ENCODE results near the gene PLEKHD1.
"Not testable (repeated sequence)": the region's sequence is repeated elsewhere in the genome, so short reads cannot be mapped to it uniquely, and the experiment has no call there.

PLEKHD1 gene

DNA sequence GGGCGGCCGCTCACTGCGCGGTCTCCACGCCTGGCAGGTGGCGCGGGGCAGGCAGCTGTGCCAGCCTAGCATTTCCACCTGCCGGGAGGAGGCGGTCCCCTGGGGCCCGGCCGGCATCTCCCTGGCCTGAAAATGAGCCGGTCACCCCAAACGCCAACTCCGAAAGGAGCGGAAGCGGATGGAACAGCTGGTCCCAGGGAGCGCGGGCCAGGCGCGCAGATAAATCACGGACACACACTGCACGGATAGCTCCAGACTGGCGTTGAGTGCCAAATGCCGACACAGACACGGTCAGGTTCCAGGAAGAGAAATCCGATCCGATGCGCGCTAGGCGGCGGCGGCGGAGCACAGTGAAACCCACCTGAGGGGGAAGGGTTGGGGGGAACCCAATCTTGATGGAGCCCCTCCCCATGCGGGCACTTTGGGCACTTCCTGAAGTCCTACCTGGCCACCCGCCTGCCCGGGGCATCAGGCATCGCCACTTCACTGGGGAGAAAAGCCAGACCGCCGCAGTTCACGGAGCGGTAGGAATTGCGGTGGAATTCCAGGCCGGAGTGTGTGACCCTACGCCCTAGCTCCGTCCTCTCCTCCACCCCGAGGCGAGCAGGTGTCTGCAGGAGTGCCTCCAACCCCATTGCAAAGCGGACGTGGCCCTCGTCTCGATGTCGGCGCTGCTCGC is 624 bp upstream of the PLEKHD1 start:
- DNase-seq: no peak

DNA sequence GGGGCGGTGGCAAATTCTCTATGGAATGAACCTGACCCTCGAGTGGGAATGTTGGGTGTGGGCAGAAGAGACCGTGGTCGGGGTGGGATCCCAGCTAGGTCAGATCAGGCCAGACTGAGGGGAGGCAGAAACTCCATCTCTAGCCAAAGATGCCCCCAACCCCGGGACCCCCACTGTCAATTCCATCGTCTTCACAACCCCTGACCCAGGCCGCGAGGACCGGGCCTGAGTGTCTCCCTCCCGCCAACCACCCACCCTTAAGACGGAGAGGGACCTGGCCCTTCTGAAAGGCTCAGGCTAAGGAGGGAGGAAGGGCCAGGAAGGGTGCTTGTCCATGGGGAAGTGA is 760 bp downstream of the PLEKHD1 start:
- DNase-seq: no peak

DNA sequence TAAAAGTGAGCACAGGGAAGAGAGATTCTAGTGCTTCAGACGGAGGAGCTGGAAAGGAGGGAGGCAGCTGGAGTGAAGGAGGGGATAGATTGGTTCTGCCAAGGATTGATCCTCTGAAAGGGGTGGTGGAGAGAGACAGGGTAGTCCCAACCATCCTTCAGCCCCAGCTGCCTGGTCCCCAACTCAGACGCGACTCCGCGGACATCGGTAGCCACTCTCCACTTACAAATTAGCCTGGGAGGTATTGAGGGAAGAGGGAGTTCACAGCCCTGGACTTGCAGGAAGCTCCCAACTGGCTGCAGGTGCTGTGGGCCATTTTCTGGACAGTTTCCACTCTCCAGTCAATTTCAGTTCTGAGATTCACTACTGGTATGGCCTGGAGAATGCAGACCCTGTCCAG is 1.2 kb downstream of the PLEKHD1 start:
- DNase-seq: no peak

DNA sequence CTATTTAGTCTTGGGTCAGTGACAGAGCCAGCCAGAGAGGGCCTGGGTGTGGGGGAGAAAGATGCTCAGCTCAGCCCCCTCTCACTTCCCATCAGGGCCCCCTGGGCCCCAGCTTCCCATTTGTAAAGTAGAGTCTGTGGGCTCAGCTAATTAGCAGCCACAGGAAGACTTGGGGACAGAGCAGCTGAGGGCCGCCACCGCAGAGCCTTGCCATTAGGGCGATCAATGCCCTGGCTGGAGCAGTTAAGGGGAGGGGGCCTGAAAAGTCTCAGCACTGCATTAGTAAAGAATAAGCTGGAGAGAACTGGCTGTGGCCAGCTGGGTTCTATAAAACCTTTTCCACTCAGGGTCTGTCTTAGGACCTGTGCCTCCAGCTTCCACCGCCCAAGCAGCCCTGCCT is 2.7 kb downstream of the PLEKHD1 start:
- no peak for DNase-seq

DNA sequence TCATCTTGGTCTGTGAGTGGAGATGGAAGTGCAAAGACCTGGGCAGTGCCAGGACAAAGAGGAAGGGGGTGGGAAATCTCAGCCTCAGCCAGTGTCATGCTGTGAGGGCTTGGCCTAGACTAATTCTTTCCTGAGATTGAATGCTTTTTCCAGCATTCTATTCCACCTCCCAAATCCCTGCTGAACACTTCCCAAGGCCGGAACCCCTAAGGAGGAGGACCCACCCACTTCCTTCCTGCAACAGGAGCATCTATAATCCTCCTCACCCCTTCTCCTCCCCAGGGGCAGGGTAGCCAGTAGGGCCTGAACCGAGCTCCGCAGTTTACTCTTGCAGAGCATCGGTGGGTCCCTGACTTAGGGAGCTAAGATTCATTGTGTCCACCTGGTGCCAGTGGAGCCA is 3.2 kb downstream of the PLEKHD1 start:
- no peak for DNase-seq

DNA sequence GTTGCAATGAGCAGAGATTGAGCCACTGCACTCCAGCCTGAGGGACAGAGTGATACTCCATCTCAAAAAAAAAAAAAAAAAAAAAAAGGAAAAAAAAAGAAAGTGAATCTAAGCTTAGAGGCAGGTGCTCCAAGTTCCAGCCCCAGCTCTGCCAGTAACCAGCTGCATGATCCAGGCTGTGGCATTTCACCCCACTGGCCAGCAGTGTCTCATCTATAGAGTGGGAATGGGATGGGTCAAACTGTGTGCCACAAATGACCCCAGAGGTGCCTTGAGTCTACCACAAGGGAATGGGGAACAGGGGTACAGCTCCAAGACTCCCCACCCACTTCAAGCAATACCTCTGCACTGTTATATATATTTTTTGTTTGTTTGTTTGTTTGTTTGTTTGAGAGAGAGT is 5.0 kb downstream of the PLEKHD1 start:
- no peak for DNase-seq

DNA sequence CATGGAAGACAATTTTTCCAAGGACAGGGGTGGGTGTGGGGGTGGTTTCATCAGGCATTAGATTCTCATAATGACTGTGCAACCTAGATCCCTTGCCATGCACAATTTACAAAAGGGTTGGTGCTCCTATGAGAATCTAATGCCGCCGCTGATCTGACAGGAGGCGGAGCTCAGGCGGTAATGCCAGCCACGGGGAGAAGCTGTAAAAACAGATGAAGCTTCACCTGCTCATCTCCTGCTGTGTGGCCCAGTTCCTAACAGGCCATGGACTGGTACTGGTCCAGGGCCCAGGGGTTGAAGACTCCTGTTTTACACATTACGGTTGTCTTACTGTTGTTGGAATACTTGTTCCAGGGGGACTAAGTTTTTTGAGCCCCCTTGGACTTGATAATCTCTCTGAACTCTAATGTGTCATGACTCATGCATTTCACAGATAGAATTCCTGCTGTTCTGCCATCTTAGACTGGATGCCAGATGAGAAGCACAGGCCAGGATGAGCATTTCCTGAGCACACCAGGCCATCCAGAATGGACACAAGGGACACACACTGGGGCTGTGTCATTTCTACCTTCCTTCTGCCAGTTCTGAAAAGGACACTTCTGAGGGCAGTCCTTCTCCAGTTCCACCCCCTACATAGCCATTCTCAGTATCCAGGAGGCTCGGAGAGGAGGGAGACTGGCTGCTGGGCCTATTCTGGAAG is 5.8 kb downstream of the PLEKHD1 start:
- no peak for DNase-seq

DNA sequence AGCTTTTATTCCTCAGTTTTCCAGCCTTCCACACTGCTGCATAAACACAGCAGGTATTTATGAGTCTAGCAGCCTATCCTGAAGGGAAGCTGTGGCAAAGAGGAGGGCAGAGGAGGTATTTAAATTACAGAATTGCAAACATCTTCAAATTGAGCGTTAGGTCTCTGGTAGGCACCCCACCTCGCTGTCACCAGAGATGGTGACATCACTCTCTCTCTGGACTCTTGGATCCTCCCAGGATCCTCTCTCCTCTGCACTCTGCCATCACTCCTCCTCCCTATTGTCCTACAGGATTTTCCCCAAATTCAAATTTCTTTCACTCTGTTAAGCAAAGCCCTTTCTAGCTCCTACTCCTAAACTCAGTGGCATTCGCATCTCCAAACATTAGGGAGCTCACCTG is 6.7 kb downstream of the PLEKHD1 start:
- DNase-seq: no peak

DNA sequence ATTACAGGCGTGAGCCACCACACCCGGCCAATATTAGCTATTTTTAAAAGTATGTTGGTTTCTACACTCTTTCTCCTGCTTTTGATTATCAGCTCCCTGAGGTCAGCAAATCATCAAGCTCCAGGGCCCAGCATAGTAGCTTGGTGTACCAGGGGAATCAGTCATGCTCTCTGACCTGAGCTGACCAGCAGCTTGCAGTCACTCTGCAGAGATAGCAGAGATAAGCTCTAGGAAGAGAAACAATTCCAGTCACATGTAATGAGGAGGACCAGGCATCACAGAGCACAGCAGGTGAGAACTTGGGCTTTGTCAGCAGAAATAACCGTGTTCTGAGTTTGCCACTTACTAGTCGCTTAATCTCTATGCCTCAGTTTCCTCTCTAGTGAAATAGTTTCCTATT is 8.5 kb downstream of the PLEKHD1 start:
- no peak for DNase-seq

DNA sequence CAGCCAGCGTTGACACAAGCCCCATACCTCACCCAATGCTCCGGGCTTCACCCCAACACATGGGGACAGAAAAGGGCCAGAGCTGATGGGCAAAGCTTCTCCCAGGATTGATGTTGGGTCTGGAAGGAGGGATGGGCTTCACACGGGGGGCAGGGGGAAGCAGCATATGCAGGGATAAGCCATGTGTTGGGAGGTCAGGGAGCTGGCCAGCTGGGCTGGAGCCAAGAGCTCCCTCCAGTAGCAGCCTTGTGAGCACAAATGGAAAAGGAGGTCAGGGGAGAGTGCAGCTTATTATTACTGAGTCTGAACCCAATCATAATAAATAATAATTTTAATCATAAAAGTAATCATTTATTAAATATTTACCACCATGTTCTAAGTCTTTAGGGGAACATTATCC is 9.3 kb downstream of the PLEKHD1 start:
- no peak for DNase-seq

DNA sequence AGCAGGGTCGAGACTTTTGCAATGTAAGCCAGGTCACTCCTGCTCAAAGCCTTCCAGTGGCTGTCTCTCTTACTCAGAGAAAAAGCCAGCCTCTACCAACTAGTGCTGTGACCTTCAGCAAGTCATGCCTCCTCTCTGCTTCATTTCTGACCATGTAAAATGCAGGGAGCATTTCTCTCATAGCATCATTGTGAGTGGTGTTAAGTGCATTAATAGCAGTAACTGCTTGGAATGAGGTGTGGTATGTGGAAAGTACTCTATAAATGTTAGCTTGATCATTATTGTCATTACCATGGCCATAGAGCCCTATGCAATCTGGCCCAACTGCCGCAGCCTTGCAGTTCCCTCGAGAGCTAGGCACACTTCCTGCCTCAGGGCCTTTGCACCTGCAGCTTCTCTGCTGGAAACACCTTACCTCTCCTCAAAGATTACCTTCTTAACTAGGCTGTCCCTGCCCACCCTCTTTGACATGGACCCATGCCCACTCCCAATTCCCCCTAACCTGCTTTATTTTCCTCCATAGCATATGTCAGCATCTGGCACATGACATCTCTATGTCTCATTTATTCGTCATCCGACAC is 10.9 kb downstream of the PLEKHD1 start:
- no peak for DNase-seq

DNA sequence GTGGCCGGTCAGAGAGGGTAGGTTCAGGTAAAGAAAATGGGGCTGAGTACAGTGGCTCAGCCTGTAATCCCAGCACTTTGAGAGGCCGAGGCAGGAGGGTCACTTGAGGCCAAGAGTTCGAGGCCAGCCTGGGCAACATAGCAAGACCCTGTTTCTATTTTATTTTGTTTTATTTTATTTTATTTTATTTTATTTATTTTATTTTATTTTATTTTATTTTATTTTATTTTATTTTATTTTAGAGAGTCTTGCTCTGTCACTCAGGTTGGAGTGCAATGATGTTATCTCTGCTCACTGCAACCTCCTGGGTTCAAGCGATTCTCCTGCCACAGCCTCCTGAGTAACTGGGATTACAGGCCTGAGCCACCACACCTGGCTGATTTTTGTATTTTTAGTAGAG is 13.3 kb downstream of the PLEKHD1 start:
- not testable (repeated sequence) for DNase-seq

DNA sequence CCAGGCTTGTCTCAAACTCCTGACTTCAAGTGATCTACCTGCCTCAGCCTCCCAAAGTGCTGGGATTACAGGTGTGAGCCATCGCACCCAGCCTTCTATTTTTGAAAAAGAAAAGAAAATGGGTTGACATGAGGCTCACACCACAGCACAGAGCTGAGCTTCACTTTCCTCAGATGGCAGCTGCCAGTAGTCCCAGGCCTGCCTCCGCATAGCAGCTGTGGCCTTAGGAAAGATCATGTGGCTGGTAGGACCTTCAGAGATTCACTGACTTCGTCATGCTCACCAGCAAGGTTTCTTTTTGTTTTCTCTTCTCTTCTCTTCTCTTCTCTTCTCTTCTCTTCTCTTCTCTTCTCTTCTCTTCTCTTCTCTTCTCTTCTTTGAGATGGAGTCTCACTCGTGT is 13.8 kb downstream of the PLEKHD1 start:
- not testable (repeated sequence) for DNase-seq

DNA sequence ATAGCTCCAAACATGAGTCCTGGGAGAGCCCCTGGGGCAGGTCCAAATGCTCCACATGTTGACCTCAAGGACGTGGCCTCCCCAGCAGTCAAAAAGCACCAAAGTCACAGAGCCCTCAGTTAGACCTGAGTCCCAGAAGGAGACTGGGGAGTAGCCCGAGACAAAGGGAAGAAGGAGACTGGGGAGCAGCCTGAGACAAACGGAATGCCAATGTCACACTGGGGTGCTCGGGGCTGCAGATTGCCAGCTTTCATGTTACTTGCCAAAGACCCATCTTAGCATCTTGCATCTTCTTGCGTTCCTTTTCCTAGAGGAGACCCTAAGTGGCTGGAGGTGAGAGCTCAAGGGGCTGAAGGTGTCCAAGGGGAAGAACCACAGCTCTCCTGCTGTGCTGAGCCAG is 14.9 kb downstream of the PLEKHD1 start:
- no peak for DNase-seq

DNA sequence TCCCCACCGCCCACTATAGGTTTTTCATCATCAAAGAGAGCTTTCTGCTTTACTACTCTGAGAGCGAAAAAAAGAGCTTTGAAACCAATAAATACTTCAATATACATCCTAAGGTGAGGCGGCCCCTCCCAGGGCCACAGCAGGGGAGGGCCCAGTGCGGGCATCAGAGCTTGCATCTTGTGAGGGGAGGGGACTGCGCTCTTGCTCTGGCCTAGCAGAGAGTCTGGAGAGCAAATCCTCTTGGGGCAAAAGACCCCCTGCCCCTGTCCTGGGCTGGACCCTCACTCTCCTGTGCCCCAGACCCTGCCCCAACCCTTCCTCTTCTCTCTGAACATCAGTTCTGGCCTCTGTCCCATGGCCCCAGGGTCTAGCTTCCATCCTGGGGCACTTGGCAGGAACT is 15.6 kb downstream of the PLEKHD1 start:
- DNase-seq: no peak

DNA sequence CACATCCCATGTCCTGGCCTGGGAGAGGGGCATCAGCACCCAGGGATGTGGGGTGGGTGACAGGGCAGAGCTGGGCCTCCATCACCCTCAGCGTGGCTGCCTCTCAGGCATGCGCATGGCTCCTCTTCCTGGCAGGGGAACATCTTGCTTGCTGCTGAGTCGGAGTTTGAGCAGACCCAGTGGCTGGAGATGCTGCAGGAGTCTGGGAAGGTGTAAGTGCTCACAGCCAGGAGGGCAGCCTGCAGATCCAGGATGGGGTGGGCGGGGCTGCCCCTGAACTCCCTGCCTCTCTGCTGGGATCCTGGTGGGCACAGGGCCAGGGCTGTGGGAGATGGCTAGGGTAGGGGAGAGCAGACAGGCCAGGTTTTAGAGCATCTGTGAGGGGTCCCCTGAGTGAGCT is 16.2 kb downstream of the PLEKHD1 start:
- DNase-seq: no peak

DNA sequence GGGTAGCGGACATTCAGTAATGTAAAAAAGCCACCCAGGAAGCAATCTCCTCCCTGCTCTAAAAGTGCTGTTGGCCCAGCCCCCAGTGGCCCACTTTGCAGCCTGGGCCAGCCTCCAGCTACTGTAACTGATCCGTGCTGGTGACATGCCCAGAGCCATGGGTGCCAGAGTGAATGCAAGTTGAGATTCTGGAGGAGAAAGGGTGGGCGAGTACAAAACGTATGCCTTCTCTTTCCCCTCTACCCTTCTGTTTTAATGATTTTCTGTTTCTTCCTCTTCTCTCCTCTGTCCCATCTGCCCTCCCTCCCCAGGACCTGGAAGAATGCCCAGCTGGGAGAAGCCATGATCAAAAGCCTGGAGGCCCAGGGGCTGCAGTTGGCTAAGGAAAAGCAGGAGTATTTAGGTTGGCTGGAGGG is 16.9 kb downstream of the PLEKHD1 start:
- DNase-seq: no peak

DNA sequence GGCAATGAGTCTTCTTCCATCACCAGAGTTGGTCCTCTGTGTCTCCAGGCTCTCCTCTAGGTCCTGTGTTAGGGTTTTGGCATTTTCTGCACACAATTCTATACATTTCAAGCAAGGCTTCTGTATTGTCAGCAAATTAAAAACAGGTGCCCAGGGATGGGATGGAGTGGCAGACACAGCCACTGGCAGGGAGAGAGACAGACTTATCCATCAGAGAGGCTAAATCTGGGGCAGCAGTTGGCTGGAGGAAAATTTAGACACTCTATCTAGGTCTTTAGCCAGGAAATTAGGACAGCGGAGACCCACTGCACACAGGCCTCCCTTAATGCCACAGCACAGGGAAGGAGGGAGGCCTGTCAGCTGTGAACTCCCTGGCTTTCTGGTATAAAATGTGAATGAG is 20.2 kb downstream of the PLEKHD1 start:
- no peak for DNase-seq

DNA sequence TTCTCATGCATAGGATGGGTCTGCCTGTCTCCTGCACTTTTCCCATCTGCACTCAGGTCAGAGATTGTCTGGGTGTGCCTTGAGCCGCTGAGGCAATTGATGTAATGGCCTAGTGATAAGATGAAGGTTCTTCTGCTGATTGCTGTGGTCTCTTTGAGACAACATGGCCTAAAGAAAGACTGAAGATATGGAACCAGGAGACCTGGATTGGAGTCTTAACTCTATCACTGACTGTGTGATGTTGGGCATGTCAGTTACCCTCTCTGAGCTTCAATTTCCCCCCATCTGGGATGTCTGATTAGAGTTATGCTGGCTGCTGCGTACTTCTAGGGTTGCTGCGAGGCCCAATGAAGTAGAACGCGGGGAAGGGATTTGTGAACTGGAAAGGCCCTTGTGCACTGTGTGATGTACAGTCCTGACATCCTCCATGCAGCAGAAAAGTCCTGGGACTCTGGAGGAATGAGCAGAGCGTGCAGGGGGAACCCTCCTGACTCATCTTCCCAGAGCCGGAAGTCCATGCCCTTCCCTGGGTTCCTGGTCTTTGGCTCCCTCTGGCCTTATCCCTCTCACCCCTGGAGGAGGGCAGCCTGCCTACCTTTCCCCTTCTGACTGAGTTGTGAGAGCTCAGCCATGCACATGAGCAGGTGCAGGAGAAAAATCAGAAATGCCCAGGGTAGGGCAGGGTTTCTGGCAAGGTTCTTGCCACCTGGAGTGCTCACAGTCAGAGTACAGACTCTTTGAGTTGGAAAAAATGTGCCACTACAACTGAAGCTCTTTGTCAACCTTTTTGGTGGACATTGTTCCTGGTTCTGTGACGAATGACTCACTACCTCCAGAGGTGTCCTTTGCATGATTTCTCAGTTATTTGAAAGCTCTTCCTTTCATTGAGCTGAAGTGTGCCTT is 21.1 kb downstream of the PLEKHD1 start:
- DNase-seq: peak; percentile 13

DNA sequence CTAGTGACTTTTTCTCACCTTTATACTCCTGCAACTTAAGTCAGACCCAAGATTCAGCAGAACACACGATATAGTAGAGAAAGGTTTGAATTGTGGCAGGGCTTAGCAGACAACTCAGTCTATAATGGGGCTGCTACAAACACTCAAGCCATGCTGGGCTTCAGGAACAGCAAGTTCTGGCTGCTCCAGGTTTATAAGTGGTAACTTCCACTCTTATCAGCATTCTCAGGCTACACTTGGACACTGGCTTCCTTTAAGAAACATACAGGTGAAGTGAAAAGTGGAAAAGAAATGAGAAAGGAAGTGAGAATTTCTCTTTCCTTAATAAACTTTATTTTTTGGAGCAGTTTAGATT is 21.7 kb downstream of the PLEKHD1 start:
- DNase-seq: no peak

DNA sequence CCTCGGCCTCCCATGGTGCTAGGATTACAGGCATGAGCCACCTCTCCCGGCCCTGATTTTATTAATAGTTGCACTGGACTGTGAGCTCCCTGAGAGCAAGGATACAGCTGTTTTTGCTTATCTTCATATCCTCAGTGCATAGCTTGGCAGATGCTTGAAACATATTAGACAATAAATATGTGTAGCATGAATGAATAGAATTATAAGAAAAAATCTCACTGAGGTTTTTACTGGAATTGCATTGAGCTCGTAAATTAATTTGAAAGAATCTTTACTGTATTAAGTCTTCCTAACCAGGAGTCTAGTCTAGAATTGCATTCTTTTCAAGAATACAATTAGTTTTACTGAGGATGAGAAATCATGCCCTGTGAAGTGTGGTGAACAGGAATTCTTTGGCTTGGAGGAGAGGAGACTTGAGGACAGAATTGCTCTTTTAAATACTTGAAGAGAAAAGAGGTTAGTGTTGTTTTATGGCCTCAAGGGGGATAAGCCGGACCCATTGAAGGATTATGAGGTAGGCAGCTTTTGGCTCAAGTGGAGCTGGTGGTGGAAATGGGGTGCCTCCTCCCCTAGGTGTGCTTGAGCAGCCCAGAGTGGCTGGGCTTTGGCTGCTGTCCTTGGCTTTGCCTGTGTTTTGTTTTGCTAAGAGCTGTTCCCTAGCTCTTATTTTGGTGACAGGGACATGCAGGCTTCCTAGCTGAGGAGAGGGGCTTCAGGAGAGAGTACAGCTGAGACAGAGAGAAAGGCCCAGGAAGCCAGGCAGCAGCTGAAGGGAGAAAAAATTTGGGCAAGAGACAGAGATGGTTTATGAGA is 34.0 kb downstream of the PLEKHD1 start:
- DNase-seq: no peak

DNA sequence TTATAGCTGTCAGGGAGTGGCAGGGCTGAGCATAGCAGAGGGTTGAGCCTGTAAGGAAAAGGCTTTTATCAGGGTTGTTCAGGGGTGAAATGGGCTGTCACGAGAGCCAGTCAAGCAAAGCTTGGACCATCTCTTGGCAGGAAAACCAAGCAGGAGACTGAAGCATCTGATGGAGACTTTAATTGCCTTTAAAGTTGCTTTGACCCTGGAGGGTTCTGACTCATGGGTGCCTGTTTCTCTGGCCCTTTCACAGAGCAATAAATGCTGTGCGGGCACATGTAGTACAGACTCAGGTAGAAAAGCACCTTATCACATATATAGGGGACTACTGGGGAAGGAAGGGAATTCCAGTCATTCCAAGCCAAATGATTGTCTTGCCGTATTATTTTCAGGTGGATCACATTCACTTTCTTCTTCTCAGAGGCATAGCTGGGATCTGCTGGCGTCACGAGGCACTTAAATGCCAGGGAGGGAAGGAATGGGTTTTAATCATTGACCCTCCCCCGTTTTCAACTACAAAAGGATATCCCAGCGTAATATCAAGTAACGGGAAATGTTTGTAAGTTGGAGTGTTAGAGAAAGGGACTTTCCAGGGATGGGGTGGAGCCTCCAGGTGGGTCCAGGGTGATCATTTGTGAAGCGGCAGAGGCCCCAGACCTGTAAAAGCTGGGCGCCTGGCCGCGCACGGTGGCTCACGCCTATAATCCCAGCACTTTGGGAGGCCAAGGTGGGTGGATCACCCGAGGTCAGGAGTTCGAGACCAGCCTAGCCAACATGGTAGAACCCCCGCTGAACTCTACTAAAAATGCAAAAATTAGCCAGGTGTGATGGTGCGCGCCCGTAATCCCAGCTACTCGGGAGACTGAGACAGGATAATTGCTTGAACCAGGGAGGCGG is 34.9 kb downstream of the PLEKHD1 start:
- peak; percentile 74 for DNase-seq
